HG03432 (cell line): ENCODE data around the gene TMUB1.

ENCODE experiments used
- ATAC-seq: cut with Tn5 transposase; IDR thresholded peaks from one replicate; pipeline ENCODE4 v1.9.1; 2021; ENCODE audit warnings: mild to moderate bottlenecking, moderate library complexity; ENCODE audit not compliant: unreplicated experiment

Gene TMUB1, protein sequence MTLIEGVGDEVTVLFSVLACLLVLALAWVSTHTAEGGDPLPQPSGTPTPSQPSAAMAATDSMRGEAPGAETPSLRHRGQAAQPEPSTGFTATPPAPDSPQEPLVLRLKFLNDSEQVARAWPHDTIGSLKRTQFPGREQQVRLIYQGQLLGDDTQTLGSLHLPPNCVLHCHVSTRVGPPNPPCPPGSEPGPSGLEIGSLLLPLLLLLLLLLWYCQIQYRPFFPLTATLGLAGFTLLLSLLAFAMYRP

DNA sequence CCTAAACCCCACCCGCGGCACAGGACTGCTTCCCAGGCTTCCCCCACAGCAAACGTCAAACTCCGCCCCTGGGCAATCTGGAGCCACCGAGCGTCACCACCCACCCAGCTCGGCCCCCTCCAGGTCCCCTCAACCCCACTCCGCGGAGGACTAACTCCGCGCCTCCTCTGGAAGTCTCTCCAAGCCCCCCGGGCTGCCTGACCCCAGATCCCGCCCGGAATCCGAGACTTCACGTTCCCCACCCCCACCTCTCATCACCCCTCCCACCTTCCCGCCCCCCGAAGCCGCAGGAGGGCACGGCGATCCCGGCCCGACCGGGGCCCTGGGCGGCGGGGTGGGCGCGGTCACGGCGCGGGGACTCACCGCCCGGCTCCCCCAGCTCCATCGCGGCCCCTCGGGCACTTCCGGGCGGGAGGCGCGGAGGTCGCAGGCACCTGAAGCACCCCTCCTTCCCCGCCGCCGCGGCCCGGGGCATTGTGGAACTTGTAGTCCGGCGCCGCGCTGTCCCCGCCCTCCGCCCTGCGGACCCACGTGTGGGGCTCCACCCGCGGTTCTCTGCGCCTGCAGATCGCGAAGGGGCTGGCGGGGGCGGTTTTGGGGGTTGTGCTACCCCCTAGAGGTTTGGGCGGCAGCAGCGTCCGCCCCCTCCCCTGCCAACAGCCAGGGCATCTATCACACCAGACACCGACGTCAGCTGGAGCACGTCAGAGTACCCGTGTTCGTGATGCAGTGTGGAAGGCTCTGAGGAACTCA, at the start of gene TMUB1:
TMUB1 (minus strand) TSS at position 423 of the 753 bp plus-strand sequence. CDS start 930 bp downstream, outside the sequence.
- peak; percentile 50 for ATAC-seq

DNA sequence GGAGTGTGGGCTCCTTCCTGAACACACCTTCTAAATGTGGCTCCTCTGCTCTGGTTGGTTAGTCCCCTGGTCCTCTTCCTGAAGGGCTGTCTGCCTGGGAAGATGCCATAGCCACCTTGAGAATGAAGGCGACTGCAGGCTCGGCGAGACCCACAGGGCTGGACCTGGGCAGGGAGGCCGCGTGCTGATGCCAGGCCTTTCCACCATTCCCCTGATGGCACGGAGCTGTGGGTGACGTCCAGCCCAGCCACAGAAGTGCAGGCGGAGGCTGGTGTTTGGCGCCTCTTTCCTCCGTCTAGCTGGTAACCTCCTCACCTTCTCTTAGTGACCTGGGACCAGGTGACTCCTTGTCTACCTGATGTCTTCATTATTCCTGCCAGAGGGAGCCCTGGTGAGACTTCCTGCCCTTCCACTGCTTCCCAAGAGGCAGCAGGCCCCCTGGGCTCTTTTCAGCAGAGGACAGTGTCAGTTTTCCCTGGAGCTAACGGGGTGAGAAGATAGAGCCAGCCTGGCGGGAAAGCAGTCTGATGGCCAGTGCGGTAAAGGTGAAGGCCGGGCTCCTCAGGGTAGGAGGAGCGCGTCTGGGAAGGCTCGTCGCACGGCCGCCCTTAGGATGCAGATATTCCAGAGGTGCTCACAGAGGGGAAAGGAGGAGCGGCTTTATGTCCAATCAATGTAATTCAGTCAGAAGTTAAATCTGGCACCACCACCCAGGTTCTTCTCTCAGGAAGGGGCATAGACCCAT, 49.3 kb upstream of the TMUB1 start:
- no peak for ATAC-seq

DNA sequence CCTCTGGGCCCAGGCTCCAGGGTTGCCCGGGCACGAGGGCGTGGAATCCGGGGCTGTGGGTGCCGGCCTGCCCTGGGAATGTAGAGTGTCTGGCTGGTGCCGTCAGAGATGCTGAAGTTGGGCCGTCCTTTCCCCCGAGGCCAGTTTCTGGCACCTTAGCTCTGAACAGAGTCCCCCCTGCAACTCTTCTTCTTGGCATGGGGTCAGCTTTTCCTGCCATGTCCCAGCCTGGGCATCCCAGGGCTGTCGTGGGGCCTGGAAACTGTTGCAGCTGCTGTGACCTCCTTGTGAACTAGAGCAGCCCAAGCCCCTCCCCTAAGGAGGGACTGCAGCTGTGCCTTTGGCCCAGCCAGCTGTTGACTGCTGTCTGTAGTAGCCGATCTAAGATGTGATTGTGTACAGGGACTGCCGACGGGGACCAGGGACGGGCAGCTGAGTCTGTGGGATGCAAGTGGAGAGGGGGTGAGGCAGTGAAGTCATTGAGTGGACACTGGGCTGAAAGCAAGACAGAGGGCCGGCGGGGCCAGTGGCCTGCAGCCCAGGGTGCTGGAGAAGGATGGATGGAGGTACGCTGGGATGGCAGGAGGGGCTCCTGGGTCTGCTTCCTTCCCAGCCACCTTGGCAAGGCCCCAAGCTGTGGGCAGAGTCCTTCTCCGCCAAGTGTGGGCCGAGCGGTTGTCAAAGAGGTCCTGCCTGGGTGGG, 48.5 kb upstream of the TMUB1 start:
- ATAC-seq: no peak

DNA sequence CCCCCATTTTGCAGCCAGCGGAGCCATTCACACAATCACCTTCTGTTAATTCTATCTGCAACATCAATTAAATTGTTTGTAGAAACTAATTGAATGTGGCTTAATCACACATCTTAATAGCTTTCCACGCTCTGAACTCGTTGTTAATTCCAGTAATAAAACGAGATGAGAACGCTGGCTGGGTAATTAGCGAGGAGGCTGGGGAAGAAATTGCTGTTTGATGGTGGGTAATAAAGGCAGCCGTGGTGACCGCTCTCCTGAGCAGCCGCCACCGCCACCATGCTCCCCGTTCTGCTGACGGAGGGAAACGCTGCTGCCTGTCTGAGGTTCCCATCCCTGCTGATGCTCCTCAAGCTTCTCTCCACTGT, 47.9 kb upstream of the TMUB1 start:
- ATAC-seq: no peak

DNA sequence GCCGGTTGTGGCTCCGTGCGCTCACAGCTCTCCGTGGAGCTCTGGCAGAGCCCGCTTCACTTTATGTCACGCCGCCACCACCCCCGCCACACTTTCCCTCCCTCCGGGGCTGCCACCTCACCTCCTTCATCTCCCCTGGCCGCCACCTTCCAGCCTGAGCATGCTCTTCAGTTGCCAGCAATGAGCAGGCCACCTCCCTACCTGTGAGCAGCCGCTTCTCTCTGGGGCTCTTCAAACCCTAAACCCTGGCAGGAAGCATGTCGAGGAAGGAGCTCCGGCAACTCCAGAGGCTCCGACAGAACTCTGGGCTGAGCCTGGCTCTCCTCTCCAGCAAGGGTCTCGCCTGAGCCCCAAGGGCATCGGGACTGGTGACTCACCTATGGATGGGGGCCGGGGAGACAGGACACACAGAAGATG, 47.5 kb upstream of the TMUB1 start:
- ATAC-seq: no peak

DNA sequence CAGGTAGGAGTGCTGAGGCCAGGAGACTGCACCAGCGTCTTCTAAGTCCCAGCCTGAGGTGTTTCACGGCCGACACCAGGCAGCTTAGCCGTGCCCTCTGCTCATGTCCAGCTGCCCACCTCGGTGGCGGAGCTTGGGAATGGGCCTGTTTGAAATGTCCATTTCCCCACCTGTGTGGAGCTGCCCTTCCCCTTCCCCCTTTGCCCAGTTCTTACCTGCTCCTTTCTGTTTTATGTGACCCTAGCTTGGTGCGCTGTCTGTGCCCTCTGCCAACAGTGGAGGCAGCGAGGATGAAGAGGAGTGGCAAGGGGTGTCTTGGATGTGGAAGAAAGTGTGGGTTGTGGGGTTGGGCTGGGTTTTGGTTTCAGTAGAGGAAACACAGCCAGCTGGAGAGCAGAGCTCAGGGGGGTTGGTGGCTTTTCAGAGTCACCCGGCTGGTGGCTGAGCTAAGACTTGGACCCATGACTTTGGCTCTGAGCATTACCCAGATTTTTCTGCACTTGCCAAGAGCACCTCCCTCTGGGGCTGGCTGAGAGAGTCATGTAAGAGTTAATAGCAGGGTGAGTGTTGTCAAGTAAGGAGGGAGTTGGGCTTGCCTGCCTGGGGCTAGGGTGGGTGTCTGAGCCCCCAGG, 46.8 kb upstream of the TMUB1 start:
- no peak for ATAC-seq

DNA sequence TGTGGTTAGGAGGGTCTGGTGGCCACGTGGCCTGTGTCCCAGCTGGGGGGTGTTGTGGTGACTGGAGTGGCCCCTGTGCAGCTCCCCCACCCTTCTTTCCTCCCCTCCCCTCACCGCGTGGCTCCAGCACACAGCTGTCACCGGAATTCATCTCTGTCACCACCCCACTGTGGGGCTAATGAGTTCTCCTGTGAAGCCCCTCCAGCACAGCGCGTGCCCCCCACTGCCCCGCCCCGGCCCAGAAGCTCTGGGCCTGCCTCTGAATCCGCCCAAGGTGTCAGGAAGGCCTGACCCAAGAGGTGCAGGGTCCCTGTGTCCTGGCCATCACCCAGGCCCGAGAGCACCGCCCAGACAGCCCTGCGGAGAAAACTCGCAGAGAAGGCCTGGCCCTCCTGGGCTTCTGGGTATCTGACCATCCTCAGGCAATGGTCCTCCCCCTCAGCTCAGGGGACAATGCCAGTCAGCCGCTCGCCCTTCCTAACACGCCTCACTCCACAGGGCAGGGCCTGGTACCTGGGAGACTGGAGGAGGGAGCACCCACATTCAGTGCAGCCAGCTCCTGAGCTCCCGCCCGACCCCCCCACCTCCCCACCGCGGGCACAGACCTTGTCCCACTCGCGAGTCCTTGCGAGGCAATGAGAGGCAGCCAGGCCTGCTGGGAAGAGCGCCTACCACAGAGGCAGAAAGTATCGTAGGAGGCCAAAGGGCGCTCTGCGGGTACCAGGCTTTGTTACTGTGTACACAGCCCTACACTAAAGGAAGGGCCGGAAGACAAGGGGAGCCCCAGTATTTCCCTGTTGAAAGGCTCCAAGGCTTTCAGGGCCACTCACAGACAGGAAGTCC, 46.0 kb upstream of the TMUB1 start:
- no peak for ATAC-seq

DNA sequence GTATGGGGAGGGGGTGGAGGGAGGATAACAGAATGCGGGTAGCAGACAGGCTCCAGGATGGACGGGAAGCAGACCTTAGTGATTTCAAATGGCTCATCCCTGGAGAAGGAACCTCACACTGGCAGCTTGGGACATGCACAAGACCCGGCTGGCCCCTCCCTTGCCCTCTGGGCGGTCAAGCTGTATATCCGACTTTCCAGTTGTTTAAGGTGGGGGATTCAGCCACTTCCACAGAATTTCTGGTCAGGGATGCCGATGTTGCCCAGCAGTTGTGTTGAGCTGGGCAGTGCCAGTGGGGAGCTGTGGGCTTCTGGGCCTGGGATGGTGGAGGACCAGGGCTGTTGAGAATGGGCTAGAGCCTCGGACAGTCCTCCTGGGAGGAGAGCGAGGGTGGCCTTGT, 45.4 kb upstream of the TMUB1 start:
- no peak for ATAC-seq

DNA sequence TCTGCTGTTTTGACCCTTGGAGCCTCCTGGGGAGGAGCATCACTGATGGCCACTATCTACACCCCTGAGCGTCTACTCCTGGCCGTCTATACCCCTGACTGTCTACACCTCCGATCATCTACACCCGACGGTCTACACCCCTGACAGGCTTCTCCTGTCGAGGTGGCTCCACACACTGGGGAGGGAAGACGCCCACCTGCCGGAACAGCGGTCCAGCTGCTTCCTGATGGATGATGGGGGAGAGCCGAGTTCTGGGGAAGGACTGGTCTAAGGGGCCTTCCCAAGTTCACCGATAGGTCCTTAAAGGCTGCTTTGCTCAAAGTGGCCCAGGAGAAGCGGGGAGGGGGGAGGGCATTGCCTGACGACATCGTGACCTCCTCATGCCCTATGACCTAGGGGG, 44.9 kb upstream of the TMUB1 start:
- no peak for ATAC-seq

DNA sequence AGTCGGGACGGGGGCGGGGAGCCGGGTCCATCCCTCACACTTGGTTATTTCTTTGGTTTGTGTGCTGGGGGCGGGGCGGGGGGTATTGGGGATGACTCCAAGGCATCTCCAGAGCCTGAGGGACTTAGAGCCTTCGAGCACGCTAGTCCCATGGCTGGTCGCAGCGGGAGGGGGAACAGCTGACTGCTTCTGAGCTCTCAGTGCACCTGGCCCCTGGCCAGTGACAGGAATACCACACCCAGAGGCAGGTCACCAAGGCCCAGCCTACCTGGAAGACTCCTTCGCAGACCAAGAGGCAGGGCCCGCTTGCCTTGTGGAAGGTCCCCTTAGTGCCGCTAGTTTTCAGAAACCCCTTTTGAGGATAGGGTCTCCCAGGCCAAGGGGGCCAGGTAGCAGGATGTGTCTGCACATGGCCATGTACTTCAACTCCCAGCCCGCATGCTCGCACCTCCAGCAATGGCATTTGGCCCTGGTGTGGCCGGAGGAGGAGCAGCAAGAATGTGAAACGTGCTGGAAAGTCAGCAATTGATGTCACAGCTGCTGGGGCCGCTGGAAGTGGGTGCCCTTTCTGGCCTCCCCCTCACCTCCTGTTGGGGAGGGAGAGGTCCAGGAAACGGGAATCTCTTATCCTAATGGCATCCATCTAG, 43.3 kb upstream of the TMUB1 start:
- no peak for ATAC-seq

DNA sequence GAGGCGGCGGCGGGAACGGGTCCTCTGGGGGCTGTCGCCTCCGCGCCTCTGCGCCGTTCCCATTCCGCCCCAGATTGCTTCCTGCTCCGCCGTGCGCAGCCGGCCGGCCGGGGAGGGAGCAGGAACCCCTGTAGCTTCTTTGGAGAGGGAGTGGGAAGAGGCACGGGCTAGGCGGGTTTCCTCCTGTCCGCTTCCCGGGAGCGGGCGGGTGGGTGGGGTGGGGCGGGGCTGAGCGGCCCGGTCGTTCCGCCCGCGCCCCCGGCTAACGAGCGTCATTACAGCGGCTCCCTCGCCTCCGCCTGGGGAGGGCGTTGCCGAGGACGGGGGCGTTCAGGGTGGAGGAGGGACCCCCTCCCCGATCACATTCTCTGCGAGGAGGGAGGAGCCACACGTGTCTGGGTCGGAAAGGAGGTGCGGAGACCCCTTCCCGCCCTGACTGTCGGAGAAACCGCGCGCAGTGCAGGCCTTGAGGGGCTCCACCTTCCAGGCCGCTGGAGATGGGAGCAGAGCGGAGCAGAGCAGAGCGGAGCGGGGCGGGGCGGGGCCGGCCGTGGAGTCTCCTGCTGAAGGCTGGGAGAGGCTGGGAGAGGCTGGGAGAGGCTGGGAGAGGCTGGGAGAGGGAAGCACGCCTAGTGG, 42.7 kb upstream of the TMUB1 start:
- ATAC-seq: no peak

DNA sequence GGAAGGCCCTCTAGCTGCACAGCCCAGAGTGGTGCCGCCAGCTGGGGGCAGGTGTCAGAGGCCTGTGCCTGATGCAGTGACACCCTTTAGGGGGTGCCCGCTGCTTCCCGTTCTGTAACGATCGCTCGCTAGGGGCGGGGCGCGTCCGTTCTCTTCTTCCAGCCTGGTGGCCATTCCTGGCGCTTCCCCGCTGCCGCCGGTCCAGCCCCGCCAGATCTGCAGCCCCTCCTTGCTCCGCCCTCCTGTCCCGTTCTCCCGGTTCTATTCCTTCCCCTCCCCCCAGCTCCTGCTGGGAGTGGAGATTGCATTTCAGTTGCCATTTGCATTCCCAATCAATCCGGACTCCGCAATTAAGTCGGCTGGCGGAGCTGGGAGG, 42.2 kb upstream of the TMUB1 start:
- no peak for ATAC-seq

DNA sequence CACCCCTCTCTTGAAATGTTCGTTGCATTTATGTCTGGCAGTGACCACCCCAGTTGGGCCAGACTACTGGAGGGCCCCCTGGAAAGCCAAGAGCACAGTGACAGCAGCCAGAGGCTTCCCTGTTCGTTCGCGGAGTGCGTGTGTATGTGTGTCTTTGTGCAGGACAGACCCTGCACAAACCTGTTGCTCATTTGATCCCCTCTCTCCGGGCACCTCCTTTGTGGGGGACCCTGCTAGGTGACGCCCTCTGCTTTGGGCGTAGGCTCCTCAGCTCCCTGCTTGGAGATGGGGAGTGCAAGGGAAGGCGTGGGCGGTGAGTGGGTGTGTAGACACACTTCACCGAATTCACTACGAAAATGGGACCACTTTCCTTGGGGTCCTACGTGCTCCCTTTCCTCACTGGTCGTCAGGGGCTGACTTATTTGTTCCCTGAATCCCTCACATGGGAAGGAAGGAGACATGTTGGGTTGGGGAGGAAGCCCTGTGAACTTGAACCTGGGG, 41.7 kb upstream of the TMUB1 start:
- ATAC-seq: no peak

DNA sequence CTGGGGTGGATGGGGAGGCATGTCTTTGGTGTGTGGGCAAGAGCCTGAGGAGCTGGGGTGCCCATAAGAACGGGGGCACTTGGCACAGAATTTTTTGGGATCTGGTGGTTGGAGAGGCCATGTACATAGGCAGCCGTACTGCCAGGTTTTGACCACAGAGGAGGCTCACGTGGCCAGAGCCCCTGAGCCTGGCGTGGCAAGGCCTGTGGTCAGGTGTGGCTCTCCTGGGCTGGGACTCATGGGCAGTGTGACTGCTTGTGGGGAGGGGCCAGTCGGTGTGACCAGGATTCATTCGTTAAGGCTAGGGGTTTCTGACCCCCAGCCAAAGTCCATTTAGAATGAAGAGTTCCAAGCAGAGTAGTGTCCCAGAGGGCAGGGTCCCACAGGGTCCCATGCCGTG, 41.2 kb upstream of the TMUB1 start:
- ATAC-seq: no peak

DNA sequence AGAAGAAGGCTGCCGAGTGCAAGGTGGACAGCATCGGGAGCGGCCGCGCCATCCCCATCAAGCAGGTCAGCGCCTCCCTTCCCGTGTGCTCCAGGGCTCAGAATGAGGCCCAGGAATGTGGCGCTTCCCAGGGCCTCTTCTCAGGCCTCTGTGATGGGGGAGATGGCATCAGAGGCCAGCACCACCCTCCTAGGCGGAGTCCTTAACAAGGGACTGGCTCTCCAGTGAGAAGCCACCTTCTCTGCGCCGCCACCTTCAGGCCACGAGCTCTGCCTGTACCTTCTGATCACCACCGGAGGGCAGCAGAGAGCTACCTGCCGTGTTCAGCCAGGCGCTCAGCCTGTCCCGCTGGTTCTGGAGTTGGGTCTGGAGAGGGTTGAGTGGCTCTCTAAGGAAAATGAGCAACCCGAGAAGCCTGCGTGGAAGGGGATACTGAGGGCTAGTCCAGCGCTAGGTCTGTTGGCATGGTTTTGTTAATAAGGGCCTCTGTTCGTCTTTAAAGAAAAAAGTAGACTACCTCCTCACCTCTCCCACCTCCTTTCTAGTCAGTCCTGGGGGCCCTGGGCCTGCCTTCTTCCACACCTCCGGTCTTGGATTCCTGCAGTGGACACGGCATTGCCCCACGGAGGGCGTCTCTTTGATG, 40.6 kb upstream of the TMUB1 start:
- peak; percentile 89 for ATAC-seq

DNA sequence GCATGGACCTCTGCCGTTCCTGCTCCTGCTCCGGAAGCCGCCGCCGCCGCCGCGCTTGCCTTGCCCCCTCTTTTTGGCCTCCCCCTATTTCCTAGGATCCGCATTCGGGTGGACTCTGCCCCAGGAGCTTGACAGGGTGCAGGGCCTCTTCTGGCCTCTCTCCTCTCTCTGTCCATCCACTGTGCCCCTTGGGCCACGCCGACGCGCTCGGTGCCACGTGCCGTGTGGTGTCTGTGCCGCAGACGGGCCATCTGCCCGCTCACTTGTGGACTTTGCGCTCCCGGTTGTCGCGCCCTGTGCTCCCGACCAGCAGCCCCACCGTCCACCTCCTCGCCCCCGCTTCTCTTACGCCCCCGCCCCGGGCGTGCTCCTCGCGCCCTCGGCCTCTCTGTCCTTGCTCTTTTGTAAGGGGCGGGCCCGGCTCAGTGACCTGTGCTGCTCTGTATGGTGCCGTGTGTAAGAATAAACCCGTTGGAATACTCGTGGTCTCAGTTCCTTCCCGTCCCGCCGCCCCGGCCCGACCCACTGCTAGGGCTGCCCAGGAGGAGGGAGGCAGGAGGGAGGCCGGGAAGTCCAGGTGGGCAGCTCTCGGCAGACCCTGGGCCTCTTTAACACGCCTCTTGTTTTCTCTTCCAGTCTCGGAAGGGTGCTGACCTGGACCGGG, 40.0 kb upstream of the TMUB1 start:
- no peak for ATAC-seq

DNA sequence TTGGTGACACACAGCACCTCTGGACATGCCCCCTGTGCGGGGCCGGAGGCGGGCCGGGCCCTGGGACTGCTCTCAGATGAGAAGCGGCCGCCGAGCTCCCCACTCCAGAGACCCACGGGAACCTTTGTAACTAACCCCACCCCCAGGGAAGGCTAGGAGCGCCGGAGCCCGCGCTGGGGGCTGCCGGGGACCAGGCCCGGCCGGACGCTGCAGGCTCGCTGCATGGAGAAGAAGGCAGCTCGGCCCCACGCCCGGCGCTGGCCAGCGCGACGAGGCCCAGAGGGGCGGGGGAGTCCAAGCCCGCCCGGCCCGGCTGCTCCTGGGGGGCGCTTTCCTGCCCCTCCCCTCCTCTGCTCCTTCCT, 39.5 kb upstream of the TMUB1 start:
- ATAC-seq: no peak

DNA sequence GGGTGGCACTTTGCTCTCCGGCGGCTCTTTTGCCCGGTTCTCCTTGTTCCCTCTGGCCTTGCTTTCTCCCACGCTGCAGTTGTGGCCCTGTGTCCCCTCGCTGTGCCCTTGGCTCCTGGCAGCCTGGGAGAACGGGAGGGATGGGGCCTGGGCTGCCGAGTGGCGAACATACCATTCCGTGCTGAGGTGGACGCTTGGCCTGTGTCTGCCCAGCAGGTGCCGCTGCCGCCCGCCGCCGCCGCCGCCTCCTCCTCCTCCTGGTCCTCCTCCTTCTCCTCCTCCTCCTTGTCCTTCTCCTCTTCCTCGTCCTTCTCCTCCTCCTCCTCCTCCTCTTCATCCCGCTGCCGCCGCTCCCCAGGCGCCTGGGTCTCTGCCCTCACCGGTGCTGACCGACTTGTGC, 39.0 kb upstream of the TMUB1 start:
- no peak for ATAC-seq
